Trophoblast cell (in vitro differentiated cells and primary cell): ENCODE data around the gene AFAP1L2.

Source experiments
- DNase-seq, 2 donors: peaks; one replicate each; pipeline ENCODE4 v3.0.0-alpha.2; 2016
- H2AFZ ChIP-seq: 2 replicates; pipeline ENCODE4 v1.6.1; 2013; ENCODE audit warnings: low read length, moderate library complexity, mild to moderate bottlenecking; ENCODE audit not compliant: insufficient read depth, poor library complexity
- H2AK5ac ChIP-seq: 2 replicates; pipeline ENCODE4 v1.6.1; 2013; ENCODE audit warnings: mild to moderate bottlenecking, low read length
- H2BK120ac ChIP-seq: 2 replicates; pipeline ENCODE4 v1.6.1; 2013; ENCODE audit warnings: low read length, mild to moderate bottlenecking, moderate library complexity; ENCODE audit not compliant: insufficient read depth, poor library complexity
- H2BK12ac ChIP-seq: 2 replicates; pipeline ENCODE4 v1.6.1; 2013; ENCODE audit warnings: mild to moderate bottlenecking, low read length, moderate library complexity
- H2BK5ac ChIP-seq: 2 replicates; pipeline ENCODE4 v1.6.1; 2013; ENCODE audit warnings: low read length, low read depth, moderate library complexity, mild to moderate bottlenecking; ENCODE audit not compliant: poor library complexity
- H3K14ac ChIP-seq: 2 replicates; pipeline ENCODE4 v1.6.1; 2013; ENCODE audit warnings: mild to moderate bottlenecking, low read length
- H3K18ac ChIP-seq: 2 replicates; pipeline ENCODE4 v1.6.1; 2013; ENCODE audit warnings: mild to moderate bottlenecking, low read length
- H3K23ac ChIP-seq: 2 replicates; pipeline ENCODE4 v1.6.1; 2013; ENCODE audit warnings: low read length
- H3K27ac ChIP-seq: 2 replicates; pipeline ENCODE4 v1.5.1; 2013; ENCODE audit warnings: low read depth, mild to moderate bottlenecking, inconsistent platforms, low read length, moderate library complexity
- H3K27me3 ChIP-seq: 2 replicates; pipeline ENCODE4 v1.6.1; 2013; ENCODE audit warnings: inconsistent platforms, mild to moderate bottlenecking, low read length, moderate library complexity; ENCODE audit not compliant: insufficient read depth
- H3K36me3 ChIP-seq, 2 experiments: 1 replicate in 1 of 2; 2 replicates in 1 of 2; pipeline ENCODE4 v1.6.1; 2013; ENCODE audit warnings: low read length in 2 of 2, mild to moderate bottlenecking in 2 of 2, moderate library complexity in 1 of 2; ENCODE audit not compliant: insufficient read depth in 2 of 2, control insufficient read depth in 1 of 2
- H3K4ac ChIP-seq: 2 replicates; pipeline ENCODE4 v1.6.1; 2013; ENCODE audit warnings: low read depth, mild to moderate bottlenecking, low read length, moderate library complexity
- H3K4me1 ChIP-seq, 2 experiments: 1 replicate in 1 of 2; 2 replicates in 1 of 2; pipeline ENCODE4 v1.6.1; 2013; ENCODE audit warnings: low read length in 2 of 2, mild to moderate bottlenecking in 2 of 2, moderate library complexity in 1 of 2; ENCODE audit not compliant: insufficient read depth in 2 of 2, control insufficient read depth in 1 of 2
- H3K4me2 ChIP-seq: 2 replicates; pipeline ENCODE4 v1.6.1; 2013; ENCODE audit warnings: inconsistent platforms, mild to moderate bottlenecking, low read length, moderate library complexity
- H3K4me3 ChIP-seq: 2 replicates; pipeline ENCODE4 v1.5.1; 2013; ENCODE audit warnings: mild to moderate bottlenecking, low read depth, low read length, inconsistent platforms
- H3K79me1 ChIP-seq: one replicate; pipeline ENCODE4 v1.6.1; 2013; ENCODE audit warnings: low read length
- H3K79me2 ChIP-seq: 2 replicates; pipeline ENCODE4 v1.6.1; 2013; ENCODE audit warnings: low read length, mild to moderate bottlenecking; ENCODE audit not compliant: control insufficient read depth, insufficient read depth, poor library complexity
- H3K9ac ChIP-seq: 2 replicates; pipeline ENCODE4 v1.6.1; 2013; ENCODE audit warnings: mild to moderate bottlenecking, low read length
- H3K9me3 ChIP-seq: 2 replicates; pipeline ENCODE4 v1.6.1; 2013; ENCODE audit warnings: low read depth, mild to moderate bottlenecking, control low read depth, inconsistent platforms, low read length; ENCODE audit not compliant: insufficient read depth
- H4K12ac ChIP-seq: 2 replicates; pipeline ENCODE4 v1.6.1; 2013; ENCODE audit warnings: low read depth, mild to moderate bottlenecking, low read length, moderate library complexity
- H4K8ac ChIP-seq: 2 replicates; pipeline ENCODE4 v1.6.1; 2013; ENCODE audit warnings: low read depth, mild to moderate bottlenecking, low read length, moderate library complexity
- H4K91ac ChIP-seq: one replicate; pipeline ENCODE4 v1.6.1; 2013; ENCODE audit warnings: low read depth, mild to moderate bottlenecking, low read length, moderate library complexity
- WGBS: extraction: QIAGEN DNeasy Blood & Tissue Kit; methylation state at CpG from one replicate; pipeline ENCODE4 v1.1.7; 2013; ENCODE audit warnings: missing lambda C conversion rate; ENCODE audit not compliant: insufficient read length, insufficient coverage; ENCODE audit errors: extremely low coverage; 5-methylcytosine and 5-hydroxymethylcytosine counted together

Gene AFAP1L2

GRCh38 chr10:114279289-114279688 lies 125.0 kb downstream of the AFAP1L2 start:
- no peak overlapping the region for H2BK12ac ChIP-seq
- H2AK5ac ChIP-seq = no peak overlapping the region
- no peak overlapping the region for H2BK120ac ChIP-seq
- H3K27ac ChIP-seq = no peak overlapping the region
- no peak overlapping the region for H3K18ac ChIP-seq
- H2AFZ ChIP-seq = no peak overlapping the region
- no peaks in the 10 kb centered on the region for H3K9me3 ChIP-seq
- H3K4me3 ChIP-seq = no peak overlapping the region
- H3K4me2 ChIP-seq = no peak overlapping the region
- H4K91ac ChIP-seq = no peak overlapping the region
- no peak overlapping the region for H3K23ac ChIP-seq
- H3K4me1 ChIP-seq = peaks cover 0 to 3% of the 10 kb centered on the region in 2 experiments
- no peak overlapping the region for H3K14ac ChIP-seq
- no peak overlapping the region for H4K12ac ChIP-seq
- no peak for DNase-seq
- H2BK5ac ChIP-seq = no peak overlapping the region
- no peak overlapping the region for H3K9ac ChIP-seq
- no peak overlapping the region for H4K8ac ChIP-seq
- peaks cover 2% of the 10 kb centered on the region for H3K79me1 ChIP-seq
- no peak overlapping the region for H3K4ac ChIP-seq
- no peaks in the 10 kb centered on the region for H3K27me3 ChIP-seq
- H3K36me3 ChIP-seq = no peaks in the 10 kb centered on the region
- no CpG with 5 or more reads among the region's 4 CpGs for WGBS
- no peaks in the 10 kb centered on the region for H3K79me2 ChIP-seq

DNA sequence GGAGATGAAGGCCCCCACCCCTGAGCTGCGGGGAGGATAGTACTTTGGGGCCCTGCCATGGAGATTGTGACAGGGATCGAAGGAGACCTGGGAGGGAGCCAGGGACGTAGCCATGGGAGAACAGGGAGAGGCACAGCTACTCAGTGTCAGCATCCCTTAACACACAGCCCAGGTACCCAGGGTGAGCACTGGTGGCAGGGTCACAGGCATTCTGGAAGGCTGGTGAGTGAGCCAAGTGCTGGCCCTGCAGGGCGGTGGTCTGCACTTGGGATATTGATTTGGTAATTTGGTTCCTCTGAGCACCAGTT lies 125.5 kb downstream of the AFAP1L2 start:
- Histone ChIP-seq H2BK12ac (no peak overlapping the region), H3K4me2 (no peak overlapping the region), H2AFZ (no peak overlapping the region), H2BK120ac (no peak overlapping the region), H2BK5ac (no peak overlapping the region), H3K4me1 (peaks cover 0 to 3% of the 10 kb centered on the region in 2 experiments), H3K79me1 (peaks cover 2% of the 10 kb centered on the region), H3K18ac (no peak overlapping the region), H3K36me3 (no peaks in the 10 kb centered on the region), H3K27ac (no peak overlapping the region), H4K12ac (no peak overlapping the region), H2AK5ac (no peak overlapping the region), H3K9me3 (peaks cover 2% of the 10 kb centered on the region), H3K4me3 (no peak overlapping the region), H3K14ac (no peak overlapping the region), H4K91ac (no peak overlapping the region), H4K8ac (no peak overlapping the region), H3K27me3 (no peaks in the 10 kb centered on the region), H3K79me2 (no peaks in the 10 kb centered on the region), H3K4ac (no peak overlapping the region), H3K9ac (no peak overlapping the region), H3K23ac (no peak overlapping the region)
- no CpG with 5 or more reads among the region's 4 CpGs for WGBS
- DNase-seq = no peak

DNA sequence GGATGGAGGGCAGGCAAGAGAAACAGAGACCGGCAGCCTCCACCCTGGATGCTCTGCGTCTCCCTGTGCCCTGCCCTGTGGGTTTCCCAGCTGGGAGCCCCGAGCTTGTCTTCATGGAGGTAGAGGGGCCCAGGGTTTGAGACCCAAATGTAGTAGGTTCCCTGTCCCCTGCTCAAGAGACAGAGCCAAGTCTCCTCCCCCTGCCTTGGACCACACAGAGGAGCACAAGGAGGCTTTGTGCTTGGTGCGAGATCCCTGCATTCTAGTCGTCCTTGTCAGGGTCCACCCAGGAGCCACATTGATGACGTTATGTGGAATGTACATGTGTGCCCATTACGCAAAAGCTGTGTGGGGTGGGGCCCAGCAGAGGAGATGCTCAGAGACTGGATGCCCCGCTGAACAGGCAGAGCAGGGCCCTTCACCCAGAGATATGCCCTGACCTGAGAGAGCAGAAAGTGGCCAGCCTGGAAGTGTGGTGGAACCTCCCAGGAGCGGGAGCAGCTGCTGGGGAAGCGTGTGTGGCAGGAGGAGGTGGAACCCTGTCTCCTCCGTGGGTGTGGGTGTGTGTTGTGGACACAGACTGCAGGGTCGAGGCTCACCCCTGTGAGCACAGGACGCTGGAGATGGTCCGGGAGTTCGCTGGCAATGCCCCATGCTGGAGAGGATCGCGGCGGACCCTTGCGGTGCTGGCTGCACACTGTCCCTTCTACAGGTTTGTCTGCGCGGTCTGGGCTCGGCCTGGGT lies 126.0 kb downstream of the AFAP1L2 start:
- H2BK120ac ChIP-seq = no peak overlapping the region
- no peak overlapping the region for H3K4me3 ChIP-seq
- no peak overlapping the region for H2AFZ ChIP-seq
- H3K27ac ChIP-seq = no peak overlapping the region
- peaks cover 2% of the 10 kb centered on the region for H3K9me3 ChIP-seq
- H3K4me2 ChIP-seq = no peak overlapping the region
- no peak overlapping the region for H2AK5ac ChIP-seq
- H2BK5ac ChIP-seq = no peak overlapping the region
- H3K27me3 ChIP-seq = no peaks in the 10 kb centered on the region
- no peak overlapping the region for H4K12ac ChIP-seq
- no peak overlapping the region for H3K9ac ChIP-seq
- no peak overlapping the region for H3K23ac ChIP-seq
- no peak for DNase-seq
- H3K14ac ChIP-seq = no peak overlapping the region
- no peak overlapping the region for H3K4ac ChIP-seq
- H3K36me3 ChIP-seq = no peaks in the 10 kb centered on the region
- no peak overlapping the region for H4K91ac ChIP-seq
- H4K8ac ChIP-seq = no peak overlapping the region
- no CpG with 5 or more reads among the region's 22 CpGs for WGBS
- no peaks in the 10 kb centered on the region for H3K79me2 ChIP-seq
- peaks cover 0 to 3% of the 10 kb centered on the region in 2 experiments for H3K4me1 ChIP-seq
- H2BK12ac ChIP-seq = no peak overlapping the region
- H3K79me1 ChIP-seq = peaks cover 2% of the 10 kb centered on the region
- no peak overlapping the region for H3K18ac ChIP-seq

GRCh38 chr10:114276671-114277070 lies 127.6 kb downstream of the AFAP1L2 start:
- Histone ChIP-seq H3K9ac (no peak overlapping the region), H3K79me1 (peaks cover 2% of the 10 kb centered on the region), H3K14ac (no peak overlapping the region), H2BK12ac (no peak overlapping the region), H4K12ac (no peak overlapping the region), H4K91ac (no peak overlapping the region), H2AFZ (no peak overlapping the region), H3K9me3 (peaks cover 2% of the 10 kb centered on the region), H2AK5ac (no peak overlapping the region), H2BK120ac (no peak overlapping the region), H3K79me2 (no peaks in the 10 kb centered on the region), H3K36me3 (no peaks in the 10 kb centered on the region), H3K27me3 (no peaks in the 10 kb centered on the region), H3K18ac (no peak overlapping the region), H4K8ac (no peak overlapping the region), H3K23ac (no peak overlapping the region), H3K27ac (no peak overlapping the region), H2BK5ac (no peak overlapping the region), H3K4me3 (no peak overlapping the region), H3K4me1 (peaks cover 4 to 6% of the 10 kb centered on the region in 2 experiments), H3K4me2 (no peak overlapping the region), H3K4ac (no peak overlapping the region)
- DNase-seq = peak in 1 of 2 donors; percentile 62
- WGBS = no CpG with 5 or more reads among the region's 6 CpGs
